HUES6 (cell line): ENCODE data around the gene UGT1A5.

Source experiments
- H3K27ac ChIP-seq: 2 replicates; pipeline ENCODE4 v1.7.0; 2013; ENCODE audit warnings: low read depth, mild to moderate bottlenecking, low read length, inconsistent platforms
- H3K27me3 ChIP-seq: 2 replicates; pipeline ENCODE4 v1.6.1; 2013; ENCODE audit warnings: low read length; ENCODE audit not compliant: control insufficient read depth, insufficient read depth
- H3K36me3 ChIP-seq: 2 replicates; pipeline ENCODE4 v1.6.1; 2013; ENCODE audit warnings: low read length; ENCODE audit not compliant: control insufficient read depth, insufficient read depth
- H3K4me1 ChIP-seq: 2 replicates; pipeline ENCODE4 v1.6.1; 2013; ENCODE audit warnings: low read length; ENCODE audit not compliant: control insufficient read depth, insufficient read depth
- H3K4me3 ChIP-seq: 2 replicates; pipeline ENCODE4 v1.5.1; 2013; ENCODE audit warnings: low read depth, low read length
- H3K9ac ChIP-seq: one replicate; pipeline ENCODE4 v1.6.1; 2013; ENCODE audit warnings: mild to moderate bottlenecking, low read length
- H3K9me3 ChIP-seq: 2 replicates; pipeline ENCODE4 v1.6.1; 2013; ENCODE audit warnings: low read depth, low read length; ENCODE audit not compliant: control insufficient read depth, insufficient read depth

UGT1A5 gene

GRCh38 chr2:233800208-233800607 lies 87.5 kb downstream of the UGT1A5 start:
- Histone ChIP-seq H3K36me3 (no peaks in the 10 kb centered on the region), H3K27ac (no peak overlapping the region), H3K4me1 (no peaks in the 10 kb centered on the region), H3K27me3 (0 out of 2 replicates have a peak, but pooled peaks cover 2% of the 10 kb centered on the region), H3K9me3 (no peaks in the 10 kb centered on the region), H3K4me3 (no peak overlapping the region), H3K9ac (no peak overlapping the region)

- Histone ChIP-seq H3K9me3 (no peaks in the 10 kb centered on the region), H3K9ac (no peak overlapping the region), H3K27me3 (0 out of 2 replicates have a peak, but pooled peaks cover 2% of the 10 kb centered on the region), H3K4me3 (no peak overlapping the region), H3K36me3 (no peaks in the 10 kb centered on the region), H3K4me1 (no peaks in the 10 kb centered on the region), H3K27ac (no peak overlapping the region)
Measured at GRCh38 chr2:233801357-233802131, 88.8 kb downstream of the UGT1A5 start.

GRCh38 chr2:233802132-233802815 lies 89.6 kb downstream of the UGT1A5 start:
- Histone ChIP-seq H3K4me3 (no peak overlapping the region), H3K27me3 (0 out of 2 replicates have a peak, but pooled peaks cover 2% of the 10 kb centered on the region), H3K36me3 (no peaks in the 10 kb centered on the region), H3K9ac (no peak overlapping the region), H3K9me3 (no peaks in the 10 kb centered on the region), H3K27ac (no peak overlapping the region), H3K4me1 (no peaks in the 10 kb centered on the region)

GRCh38 chr2:233803292-233803911 lies 90.7 kb downstream of the UGT1A5 start:
- H3K9me3 ChIP-seq: no peaks in the 10 kb centered on the region
- no peaks in the 10 kb centered on the region for H3K4me1 ChIP-seq
- 0 out of 2 replicates have a peak, but pooled peaks cover 2% of the 10 kb centered on the region for H3K27me3 ChIP-seq
- H3K4me3 ChIP-seq: no peak overlapping the region
- no peak overlapping the region for H3K9ac ChIP-seq
- H3K36me3 ChIP-seq: no peaks in the 10 kb centered on the region
- H3K27ac ChIP-seq: no peak overlapping the region

- Histone ChIP-seq H3K9me3 (no peaks in the 10 kb centered on the region), H3K27me3 (0 out of 2 replicates have a peak, but pooled peaks cover 2% of the 10 kb centered on the region), H3K4me3 (no peak overlapping the region), H3K36me3 (no peaks in the 10 kb centered on the region), H3K4me1 (no peaks in the 10 kb centered on the region), H3K27ac (no peak overlapping the region), H3K9ac (no peak overlapping the region)
Measured at GRCh38 chr2:233803994-233804393, 91.3 kb downstream of the UGT1A5 start.

GRCh38 chr2:233807215-233807865 lies 94.6 kb downstream of the UGT1A5 start:
- Histone ChIP-seq H3K4me1 (no peaks in the 10 kb centered on the region), H3K27me3 (0 out of 2 replicates have a peak, but pooled peaks cover 2% of the 10 kb centered on the region), H3K27ac (no peak overlapping the region), H3K9ac (no peak overlapping the region), H3K9me3 (no peaks in the 10 kb centered on the region), H3K36me3 (no peaks in the 10 kb centered on the region), H3K4me3 (no peak overlapping the region)

- Histone ChIP-seq H3K4me3 (no peak overlapping the region), H3K9ac (no peak overlapping the region), H3K27ac (no peak overlapping the region), H3K27me3 (0 out of 2 replicates have a peak, but pooled peaks cover 2% of the 10 kb centered on the region), H3K36me3 (no peaks in the 10 kb centered on the region), H3K4me1 (no peaks in the 10 kb centered on the region), H3K9me3 (no peaks in the 10 kb centered on the region)
Measured at GRCh38 chr2:233807966-233808935, 95.5 kb downstream of the UGT1A5 start.

- Histone ChIP-seq H3K4me1 (no peaks in the 10 kb centered on the region), H3K27me3 (no peaks in the 10 kb centered on the region), H3K27ac (no peak overlapping the region), H3K9me3 (no peaks in the 10 kb centered on the region), H3K4me3 (no peak overlapping the region), H3K9ac (no peak overlapping the region), H3K36me3 (no peaks in the 10 kb centered on the region)
Measured at GRCh38 chr2:233810385-233810784, 97.7 kb downstream of the UGT1A5 start.

- Histone ChIP-seq H3K9me3 (no peaks in the 10 kb centered on the region), H3K36me3 (no peaks in the 10 kb centered on the region), H3K27ac (no peak overlapping the region), H3K27me3 (no peaks in the 10 kb centered on the region), H3K9ac (no peak overlapping the region), H3K4me3 (no peak overlapping the region), H3K4me1 (no peaks in the 10 kb centered on the region)
Measured at GRCh38 chr2:233811087-233811486, 98.4 kb downstream of the UGT1A5 start.

GRCh38 chr2:233811732-233812131 lies 99.0 kb downstream of the UGT1A5 start:
- H3K36me3 ChIP-seq: no peaks in the 10 kb centered on the region

More at GRCh38 chr2:233811732-233812131, 99.0 kb downstream of the UGT1A5 start:
- Histone ChIP-seq H3K27ac (no peak overlapping the region), H3K4me3 (no peak overlapping the region), H3K9me3 (no peaks in the 10 kb centered on the region), H3K9ac (no peak overlapping the region), H3K27me3 (no peaks in the 10 kb centered on the region), H3K4me1 (no peaks in the 10 kb centered on the region)
